ENCODE results near the gene MOXD1. TPM values are rescaled to one million over a fixed set of nuclear protein-coding genes. Genes with fewer than 3 reads are reported as not detected.

Gene MOXD1
- polyA plus RNA-seq, 1 donor from 2014 or later, result 14.7 TPM

DNA sequence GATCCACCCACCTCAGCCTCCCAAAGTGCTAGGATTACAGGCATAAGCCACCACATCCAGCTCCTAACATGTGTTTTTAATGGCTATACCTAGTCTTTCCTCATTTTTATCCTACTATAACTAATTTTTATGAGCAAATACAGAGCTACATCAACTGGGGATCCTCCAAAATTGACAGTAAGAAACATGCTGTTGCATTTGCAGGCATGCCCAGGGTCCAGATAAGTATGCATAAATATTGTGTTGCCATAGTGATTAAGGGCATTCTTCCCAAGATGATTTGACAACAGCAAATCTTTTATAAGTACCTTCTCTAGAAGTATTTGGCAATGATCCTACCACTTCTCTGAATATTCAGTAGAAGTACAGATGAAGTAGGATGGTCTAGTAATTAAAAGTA is 41.9 kb upstream of the MOXD1 start:
- no peaks in the 10 kb centered on the region for H4K20me1 ChIP-seq (ENCODE audit: insufficient read depth)
- no peaks in the 10 kb centered on the region for H3K36me3 ChIP-seq (ENCODE audit: insufficient read depth, low read length)
- no peaks in the 10 kb centered on the region for H3K9me2 ChIP-seq (ENCODE audit: insufficient read depth, low read length)
- H3K4me3 ChIP-seq (ENCODE audit: low read length), result no peak overlapping the region
- TF ChIP-seq TAF1 (IDR thresholded peaks at IDR 0.05; ENCODE audit: low read depth) (no peak), EP300 (conservative IDR thresholded peaks at IDR 0.05; ENCODE audit: poor library complexity, severe bottlenecking) (no peak)
- H3K27ac ChIP-seq (ENCODE audit: low read length), result no peak overlapping the region
- no peak overlapping the region for H3K9ac ChIP-seq (ENCODE audit: low read length)
- H2AFZ ChIP-seq (ENCODE audit: low read depth, low read length), result no peak overlapping the region
- no peaks in the 10 kb centered on the region for H3K27me3 ChIP-seq (ENCODE audit: insufficient read depth, low read depth, low read length)
- H3K4me2 ChIP-seq (ENCODE audit: low read length), result no peak overlapping the region
- no peaks in the 10 kb centered on the region for H3F3A ChIP-seq (ENCODE audit: insufficient read depth, low read length, poor library complexity, severe bottlenecking)
- H3K9me3 ChIP-seq (ENCODE audit: low read length), result no peaks in the 10 kb centered on the region
- no peaks in the 10 kb centered on the region for H3K79me2 ChIP-seq (replicated peaks; ENCODE audit: insufficient read depth, low read length)

DNA sequence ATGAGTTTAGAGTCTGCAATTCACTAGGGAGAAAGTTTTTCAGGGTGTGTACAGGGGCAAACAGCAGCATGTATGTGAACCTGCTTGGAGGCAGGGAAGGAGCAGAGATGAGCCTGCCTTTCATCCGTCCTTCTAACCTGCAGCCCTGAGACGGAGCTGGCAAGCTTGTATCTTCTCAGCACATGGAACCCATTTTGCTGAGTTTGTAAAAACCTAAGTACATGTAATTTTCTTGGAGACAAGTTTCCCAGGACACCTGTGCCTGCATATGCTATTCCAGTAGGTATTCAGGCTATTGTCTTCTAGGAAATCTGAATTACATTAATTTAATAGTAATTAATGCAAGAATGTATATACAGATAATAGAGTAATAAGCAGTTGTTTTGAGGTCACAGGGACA is 28.8 kb upstream of the MOXD1 start:
- Histone ChIP-seq H4K20me1 (ENCODE audit: insufficient read depth) (no peaks in the 10 kb centered on the region), H3K9me2 (ENCODE audit: insufficient read depth, low read length) (no peaks in the 10 kb centered on the region), H3F3A (ENCODE audit: insufficient read depth, low read length, poor library complexity, severe bottlenecking) (no peaks in the 10 kb centered on the region), H3K9ac (ENCODE audit: low read length) (no peak overlapping the region), H3K4me3 (ENCODE audit: low read length) (no peak overlapping the region), H3K36me3 (ENCODE audit: insufficient read depth, low read length) (no peaks in the 10 kb centered on the region), H3K9me3 (ENCODE audit: low read length) (no peaks in the 10 kb centered on the region), H3K4me2 (ENCODE audit: low read length) (no peak overlapping the region), H3K27ac (ENCODE audit: low read length) (no peak overlapping the region), H2AFZ (ENCODE audit: low read depth, low read length) (no peak overlapping the region), H3K79me2 (replicated peaks; ENCODE audit: insufficient read depth, low read length) (no peaks in the 10 kb centered on the region), H3K27me3 (ENCODE audit: insufficient read depth, low read depth, low read length) (no peaks in the 10 kb centered on the region)
- no peak for TF ChIP-seq POLR2AphosphoS5 (IDR thresholded peaks at IDR 0.05)
- TF ChIP-seq TAF1 (IDR thresholded peaks at IDR 0.05; ENCODE audit: low read depth), result no peak
- TF ChIP-seq EZH2 (IDR thresholded peaks at IDR 0.05; ENCODE audit: borderline replicate concordance, insufficient read depth, low read length, poor library complexity, severe bottlenecking), result no peak
- no peak for TF ChIP-seq SMC3 (conservative IDR thresholded peaks at IDR 0.05; ENCODE audit: poor library complexity)
- no peak for TF ChIP-seq MXI1 (conservative IDR thresholded peaks at IDR 0.05; ENCODE audit: poor library complexity, severe bottlenecking)
- TF ChIP-seq EP300 (conservative IDR thresholded peaks at IDR 0.05; ENCODE audit: poor library complexity, severe bottlenecking), result no peak

DNA sequence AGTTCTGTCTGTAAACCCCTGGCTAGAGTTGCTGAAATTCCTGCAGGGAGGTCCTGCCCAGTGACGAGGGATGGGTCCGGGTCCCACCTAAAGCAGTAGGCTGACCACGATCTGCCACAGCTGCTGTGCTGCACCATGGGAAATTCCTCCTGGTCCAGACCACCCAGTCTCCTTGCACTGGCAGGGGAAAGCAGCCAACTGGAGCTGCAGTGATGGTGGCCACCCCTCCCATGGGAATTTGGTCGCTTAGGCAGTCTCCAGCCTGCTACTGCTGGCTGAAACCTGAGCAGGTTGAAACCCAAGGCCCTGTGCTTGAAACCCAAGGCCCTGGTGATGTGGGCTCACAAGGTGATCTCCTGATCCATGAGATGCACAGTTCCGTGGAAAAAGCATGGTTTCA is 23.9 kb upstream of the MOXD1 start:
- H3K79me2 ChIP-seq (replicated peaks; ENCODE audit: insufficient read depth, low read length), result no peaks in the 10 kb centered on the region
- no peak overlapping the region for H3K4me2 ChIP-seq (ENCODE audit: low read length)
- H2AFZ ChIP-seq (ENCODE audit: low read depth, low read length), result no peak overlapping the region
- H3K27ac ChIP-seq (ENCODE audit: low read length), result no peak overlapping the region
- no peaks in the 10 kb centered on the region for H3K9me2 ChIP-seq (ENCODE audit: insufficient read depth, low read length)
- no peaks in the 10 kb centered on the region for H3K27me3 ChIP-seq (ENCODE audit: insufficient read depth, low read depth, low read length)
- no peak for TF ChIP-seq EP300 (conservative IDR thresholded peaks at IDR 0.05; ENCODE audit: poor library complexity, severe bottlenecking)
- no peak for TF ChIP-seq SMC3 (conservative IDR thresholded peaks at IDR 0.05; ENCODE audit: poor library complexity)
- TF ChIP-seq, protein P1, sequence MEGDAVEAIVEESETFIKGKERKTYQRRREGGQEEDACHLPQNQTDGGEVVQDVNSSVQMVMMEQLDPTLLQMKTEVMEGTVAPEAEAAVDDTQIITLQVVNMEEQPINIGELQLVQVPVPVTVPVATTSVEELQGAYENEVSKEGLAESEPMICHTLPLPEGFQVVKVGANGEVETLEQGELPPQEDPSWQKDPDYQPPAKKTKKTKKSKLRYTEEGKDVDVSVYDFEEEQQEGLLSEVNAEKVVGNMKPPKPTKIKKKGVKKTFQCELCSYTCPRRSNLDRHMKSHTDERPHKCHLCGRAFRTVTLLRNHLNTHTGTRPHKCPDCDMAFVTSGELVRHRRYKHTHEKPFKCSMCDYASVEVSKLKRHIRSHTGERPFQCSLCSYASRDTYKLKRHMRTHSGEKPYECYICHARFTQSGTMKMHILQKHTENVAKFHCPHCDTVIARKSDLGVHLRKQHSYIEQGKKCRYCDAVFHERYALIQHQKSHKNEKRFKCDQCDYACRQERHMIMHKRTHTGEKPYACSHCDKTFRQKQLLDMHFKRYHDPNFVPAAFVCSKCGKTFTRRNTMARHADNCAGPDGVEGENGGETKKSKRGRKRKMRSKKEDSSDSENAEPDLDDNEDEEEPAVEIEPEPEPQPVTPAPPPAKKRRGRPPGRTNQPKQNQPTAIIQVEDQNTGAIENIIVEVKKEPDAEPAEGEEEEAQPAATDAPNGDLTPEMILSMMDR (IDR thresholded peaks at IDR 0.05; ENCODE audit: poor library complexity, severe bottlenecking), result no peak
- no peak for TF ChIP-seq POLR2AphosphoS5 (IDR thresholded peaks at IDR 0.05)
- no peak for TF ChIP-seq TAF1 (IDR thresholded peaks at IDR 0.05; ENCODE audit: low read depth)
- no peak for TF ChIP-seq MXI1 (conservative IDR thresholded peaks at IDR 0.05; ENCODE audit: poor library complexity, severe bottlenecking)
- no peak for TF ChIP-seq EZH2 (IDR thresholded peaks at IDR 0.05; ENCODE audit: borderline replicate concordance, insufficient read depth, low read length, poor library complexity, severe bottlenecking)
- no peak for TF ChIP-seq RAD21 (conservative IDR thresholded peaks at IDR 0.05)
- TF ChIP-seq, protein P2, sequence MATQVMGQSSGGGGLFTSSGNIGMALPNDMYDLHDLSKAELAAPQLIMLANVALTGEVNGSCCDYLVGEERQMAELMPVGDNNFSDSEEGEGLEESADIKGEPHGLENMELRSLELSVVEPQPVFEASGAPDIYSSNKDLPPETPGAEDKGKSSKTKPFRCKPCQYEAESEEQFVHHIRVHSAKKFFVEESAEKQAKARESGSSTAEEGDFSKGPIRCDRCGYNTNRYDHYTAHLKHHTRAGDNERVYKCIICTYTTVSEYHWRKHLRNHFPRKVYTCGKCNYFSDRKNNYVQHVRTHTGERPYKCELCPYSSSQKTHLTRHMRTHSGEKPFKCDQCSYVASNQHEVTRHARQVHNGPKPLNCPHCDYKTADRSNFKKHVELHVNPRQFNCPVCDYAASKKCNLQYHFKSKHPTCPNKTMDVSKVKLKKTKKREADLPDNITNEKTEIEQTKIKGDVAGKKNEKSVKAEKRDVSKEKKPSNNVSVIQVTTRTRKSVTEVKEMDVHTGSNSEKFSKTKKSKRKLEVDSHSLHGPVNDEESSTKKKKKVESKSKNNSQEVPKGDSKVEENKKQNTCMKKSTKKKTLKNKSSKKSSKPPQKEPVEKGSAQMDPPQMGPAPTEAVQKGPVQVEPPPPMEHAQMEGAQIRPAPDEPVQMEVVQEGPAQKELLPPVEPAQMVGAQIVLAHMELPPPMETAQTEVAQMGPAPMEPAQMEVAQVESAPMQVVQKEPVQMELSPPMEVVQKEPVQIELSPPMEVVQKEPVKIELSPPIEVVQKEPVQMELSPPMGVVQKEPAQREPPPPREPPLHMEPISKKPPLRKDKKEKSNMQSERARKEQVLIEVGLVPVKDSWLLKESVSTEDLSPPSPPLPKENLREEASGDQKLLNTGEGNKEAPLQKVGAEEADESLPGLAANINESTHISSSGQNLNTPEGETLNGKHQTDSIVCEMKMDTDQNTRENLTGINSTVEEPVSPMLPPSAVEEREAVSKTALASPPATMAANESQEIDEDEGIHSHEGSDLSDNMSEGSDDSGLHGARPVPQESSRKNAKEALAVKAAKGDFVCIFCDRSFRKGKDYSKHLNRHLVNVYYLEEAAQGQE (IDR thresholded peaks at IDR 0.05; ENCODE audit: borderline replicate concordance), result no peak
- no peak overlapping the region for H3K9ac ChIP-seq (ENCODE audit: low read length)
- no peaks in the 10 kb centered on the region for H3K9me3 ChIP-seq (ENCODE audit: low read length)
- no peak overlapping the region for H3K4me3 ChIP-seq (ENCODE audit: low read length)
- no peaks in the 10 kb centered on the region for H4K20me1 ChIP-seq (ENCODE audit: insufficient read depth)
- no peaks in the 10 kb centered on the region for H3K36me3 ChIP-seq (ENCODE audit: insufficient read depth, low read length)
- no peaks in the 10 kb centered on the region for H3F3A ChIP-seq (ENCODE audit: insufficient read depth, low read length, poor library complexity, severe bottlenecking)
